ENCODE measurements around the gene TRMT112. TPM values are rescaled to one million over a fixed set of nuclear protein-coding genes. Genes with fewer than 3 reads are reported as not detected.

Gene TRMT112
- total RNA-seq, 2 experiments from 2014 or later, result 197 TPM

DNA sequence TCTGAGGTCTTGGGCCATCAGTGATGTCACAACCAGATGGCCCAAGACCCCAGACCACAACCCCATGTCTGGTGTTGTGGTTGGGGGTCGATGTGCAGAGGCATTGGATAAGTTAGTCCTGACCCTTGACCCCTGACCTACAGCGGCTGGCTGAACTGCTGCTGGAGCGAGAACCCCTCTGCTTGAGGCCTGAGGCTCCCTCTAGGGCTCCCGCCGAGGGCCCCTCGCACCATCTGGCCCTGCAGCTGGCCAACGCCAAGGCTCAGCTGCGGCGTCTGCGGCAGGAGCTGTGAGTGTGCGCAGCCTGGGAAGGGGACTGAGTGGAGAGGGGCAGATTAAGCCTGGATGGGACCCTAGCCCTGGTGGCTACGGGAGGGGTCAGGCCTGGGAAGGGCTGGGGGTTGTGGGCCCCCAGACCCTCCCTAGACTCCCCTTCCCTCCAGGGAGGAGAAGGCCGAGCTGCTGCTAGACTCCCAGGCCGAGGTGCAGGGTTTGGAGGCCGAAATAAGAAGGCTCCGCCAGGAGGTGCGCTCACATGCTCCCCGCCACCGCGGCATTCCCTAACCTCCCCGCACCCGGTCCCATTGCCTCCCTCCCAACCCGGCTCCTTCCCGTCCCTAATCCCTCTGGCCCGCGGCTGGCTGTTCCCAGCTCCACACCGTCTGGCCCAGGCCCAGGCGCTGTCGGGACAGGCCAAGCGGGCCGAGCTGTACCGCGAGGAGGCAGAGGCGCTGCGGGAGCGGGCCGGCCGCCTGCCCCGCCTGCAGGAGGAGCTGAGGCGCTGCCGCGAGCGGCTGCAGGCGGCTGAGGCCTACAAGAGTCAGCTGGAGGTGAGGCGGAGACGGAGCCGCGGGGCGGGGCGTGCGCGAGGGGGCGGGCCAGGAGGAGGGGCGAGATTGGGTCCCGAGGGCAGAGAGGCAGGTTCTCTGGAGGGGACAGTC, 24.8 kb upstream of the TRMT112 start:
- intact Hi-C loops (cut with micrococcal nuclease), result no loop called here
- no peak overlapping the region for H3K27ac Mint-ChIP-seq
- H3K4me3 Mint-ChIP-seq, result peak overlapping the region; percentile 84
- ChIA-PET CTCF (interaction anchor here (0.7 to 8.1 kb wide), 9 partner anchors 10 to 341 kb away, joined by 3 to 75 read pairs (median 5); partner anchors contain the start of genes CATSPERZ, PLCB3, PRDX5 and RPS6KA4), POLR2A (interaction anchor here (0.7 to 4.9 kb wide), 8 partner anchors 8 to 792 kb away, joined by 3 to 19 read pairs (median 3); partner anchors contain the start of gene FERMT3)
- no peaks in the 10 kb centered on the region for H3K27me3 Mint-ChIP-seq
- H3K9me3 Mint-ChIP-seq, result no peaks in the 10 kb centered on the region
- H3K36me3 Mint-ChIP-seq (ENCODE audit: low read depth), result peaks cover 42% of the 10 kb centered on the region
- peak; percentile 75 for ATAC-seq
- DNase-seq, result peak; percentile 94
- peaks cover 36% of the 10 kb centered on the region for H3K4me1 Mint-ChIP-seq (ENCODE audit: low read depth)
- TF ChIP-seq CTCF (IDR thresholded peaks at IDR 0.05), result peak; percentile 44

GRCh38 chr11:64341429-64341828, 24.1 kb upstream of the TRMT112 start:
- DNase-seq (no peak), ATAC-seq (no peak)
- Mint-ChIP-seq H3K27me3 (no peaks in the 10 kb centered on the region), H3K36me3 (ENCODE audit: low read depth) (peaks cover 40% of the 10 kb centered on the region), H3K9me3 (no peaks in the 10 kb centered on the region), H3K4me1 (ENCODE audit: low read depth) (peaks cover 36% of the 10 kb centered on the region), H3K27ac (no peak overlapping the region), H3K4me3 (peak overlapping the region; percentile 84)
- POLR2A ChIA-PET, result interaction anchor here (0.7 to 4.9 kb wide), 8 partner anchors 8 to 792 kb away, joined by 3 to 19 read pairs (median 4); partner anchors contain the start of genes PRDX5 and TRMT112
- no peak for TF ChIP-seq CTCF (IDR thresholded peaks at IDR 0.05)
- CTCF ChIA-PET, result interaction anchor here (0.7 to 8.1 kb wide), 6 partner anchors 9 to 311 kb away, joined by 3 to 75 read pairs (median 8); partner anchors contain the start of genes PRDX5, RPS6KA4 and TRMT112
- intact Hi-C loops (cut with micrococcal nuclease), result no loop called here

DNA sequence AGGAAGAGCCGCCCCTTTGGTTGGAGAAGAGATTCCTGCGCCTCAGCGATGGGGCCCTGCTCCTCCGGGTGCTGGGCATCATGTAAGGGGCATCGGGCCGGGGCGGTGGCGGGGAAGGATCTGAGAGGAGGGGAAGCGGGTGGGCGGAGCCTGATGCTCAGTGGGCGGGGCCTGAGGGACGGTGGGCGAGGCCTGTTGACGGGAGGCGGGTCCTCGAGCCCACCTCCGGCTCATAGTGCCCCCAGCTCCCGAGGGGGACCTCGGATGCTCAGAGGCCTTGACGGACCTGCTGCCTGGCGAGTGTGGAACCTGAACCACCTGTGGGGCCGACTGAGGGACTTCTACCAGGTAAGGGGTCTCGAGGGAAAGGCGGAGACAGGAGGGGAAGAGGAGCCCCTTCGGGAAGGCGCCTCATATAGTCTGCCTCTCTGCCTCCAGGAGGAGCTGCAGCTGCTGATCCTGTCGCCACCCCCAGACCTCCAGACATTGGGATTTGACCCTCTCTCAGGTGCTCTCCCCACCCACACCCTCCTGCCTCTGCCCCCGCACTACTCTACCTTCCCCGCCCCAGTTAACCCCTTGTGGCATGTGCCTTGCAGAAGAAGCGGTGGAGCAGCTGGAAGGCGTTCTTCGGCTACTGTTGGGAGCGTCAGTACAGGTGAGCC, 23.4 kb upstream of the TRMT112 start:
- CTCF ChIA-PET, result interaction anchor here (0.7 to 8.1 kb wide), 5 partner anchors 9 to 312 kb away, joined by 3 to 75 read pairs (median 7); partner anchors contain the start of genes PRDX5, RPS6KA4 and TRMT112
- intact Hi-C loops (cut with micrococcal nuclease), result no loop called here
- TF ChIP-seq CTCF (IDR thresholded peaks at IDR 0.05), result no peak

GRCh38 chr11:64339754-64340408, 22.5 kb upstream of the TRMT112 start, which contains the start of gene CCDC88B:
Gene CCDC88B (plus strand): TSS chr11:64340204. CDS start chr11:64340267, 63 bp downstream.
- no peak for TF ChIP-seq CTCF (IDR thresholded peaks at IDR 0.05)
- DNase-seq, result peak; percentile 94
- Mint-ChIP-seq H3K27me3 (no peaks in the 10 kb centered on the region), H3K36me3 (ENCODE audit: low read depth) (peaks cover 35% of the 10 kb centered on the region), H3K27ac (peak within 1 kb of the TSS; percentile 92), H3K9me3 (no peaks in the 10 kb centered on the region), H3K4me1 (ENCODE audit: low read depth) (peaks cover 40% of the 10 kb centered on the region), H3K4me3 (peak within 1 kb of the TSS; percentile 84)
- peak; percentile 81 for ATAC-seq
- POLR2A ChIA-PET, result interaction anchor here (1.0 to 1.8 kb wide), 6 partner anchors 9 to 132 kb away, joined by 3 to 9 read pairs (median 4); partner anchors contain the start of genes PRDX5 and TRMT112
- intact Hi-C loops (cut with micrococcal nuclease), result no loop called here
- CTCF ChIA-PET, result interaction anchor here (0.9 to 8.1 kb wide), 3 partner anchors 8 to 22 kb away, joined by 5 to 75 read pairs (median 33); partner anchors contain the start of genes PRDX5, RPS6KA4 and TRMT112

More for the DNA sequence above, 23.4 kb upstream of the TRMT112 start:
- H3K9me3 Mint-ChIP-seq, result no peaks in the 10 kb centered on the region
- DNase-seq, result peak; percentile 93
- peaks cover 38% of the 10 kb centered on the region for H3K4me1 Mint-ChIP-seq (ENCODE audit: low read depth)
- H3K4me3 Mint-ChIP-seq, result peak overlapping the region; percentile 84
- POLR2A ChIA-PET, result interaction anchor here (0.7 to 1.8 kb wide), 10 partner anchors 9 to 793 kb away, joined by 3 to 9 read pairs (median 4); partner anchors contain the start of genes PRDX5 and TRMT112
- peak; percentile 71 for ATAC-seq
- peak overlapping the region; percentile 92 for H3K27ac Mint-ChIP-seq
- peaks cover 38% of the 10 kb centered on the region for H3K36me3 Mint-ChIP-seq (ENCODE audit: low read depth)
- H3K27me3 Mint-ChIP-seq, result no peaks in the 10 kb centered on the region

All from activated CD8-positive, alpha-beta T cell treated with anti-CD3 and anti-CD28 coated beads for 36 hours (primary cell).